Jurkat, Clone E6-1 (cell line): ENCODE measurements around the gene MLLT10.

Source experiments
- DNase-seq: peaks from one replicate; pipeline ENCODE4 v3.0.0-alpha.2; 2011; ENCODE audit warnings: low read depth, low spot score
- H3K4me3 ChIP-seq: 2 replicates; pipeline ENCODE4 v1.5.1; 2011; ENCODE audit warnings: mild to moderate bottlenecking, low read length, control low read depth, moderate library complexity

Gene MLLT10

GRCh38 chr10:21514129-21514817, 19.8 kb upstream of the MLLT10 start:
- no peak for DNase-seq
- H3K4me3 ChIP-seq, result no peak overlapping the region

GRCh38 chr10:21514818-21515351, 19.1 kb upstream of the MLLT10 start:
- no peak overlapping the region for H3K4me3 ChIP-seq
- DNase-seq, result no peak

- no peak overlapping the region for H3K4me3 ChIP-seq
- DNase-seq, result no peak
Measured at GRCh38 chr10:21515361-21516241, 18.4 kb upstream of the MLLT10 start.

- H3K4me3 ChIP-seq, result peak overlapping the region; percentile 57
- DNase-seq, result no peak
Measured at GRCh38 chr10:21516242-21517131, 17.5 kb upstream of the MLLT10 start.

- peak overlapping the region; percentile 57 for H3K4me3 ChIP-seq
Measured at GRCh38 chr10:21517134-21518031, 16.6 kb upstream of the MLLT10 start.

GRCh38 chr10:21518149-21518640, 15.8 kb upstream of the MLLT10 start:
- no peak for DNase-seq

More at GRCh38 chr10:21517134-21518031, 16.6 kb upstream of the MLLT10 start:
- no peak for DNase-seq

GRCh38 chr10:21518641-21519396, 15.2 kb upstream of the MLLT10 start:
- no peak overlapping the region for H3K4me3 ChIP-seq
- DNase-seq, result no peak

More at GRCh38 chr10:21518149-21518640, 15.8 kb upstream of the MLLT10 start:
- peak overlapping the region; percentile 57 for H3K4me3 ChIP-seq

GRCh38 chr10:21519397-21519933, 14.6 kb upstream of the MLLT10 start:
- no peak overlapping the region for H3K4me3 ChIP-seq
- no peak for DNase-seq

- no peak for DNase-seq
Measured at GRCh38 chr10:21519941-21520436, 14.0 kb upstream of the MLLT10 start.

GRCh38 chr10:21520509-21520908, 13.5 kb upstream of the MLLT10 start:
- DNase-seq, result no peak
- no peak overlapping the region for H3K4me3 ChIP-seq

More at GRCh38 chr10:21519941-21520436, 14.0 kb upstream of the MLLT10 start:
- H3K4me3 ChIP-seq, result no peak overlapping the region

- H3K4me3 ChIP-seq, result no peak overlapping the region
- no peak for DNase-seq
Measured at GRCh38 chr10:21520949-21521348, 13.1 kb upstream of the MLLT10 start.

GRCh38 chr10:21521751-21522533, 12.1 kb upstream of the MLLT10 start:
- no peak overlapping the region for H3K4me3 ChIP-seq
- no peak for DNase-seq

- no peak for DNase-seq
Measured at GRCh38 chr10:21522631-21523406, 11.2 kb upstream of the MLLT10 start.

GRCh38 chr10:21523557-21524008, 10.4 kb upstream of the MLLT10 start:
- no peak for DNase-seq
- H3K4me3 ChIP-seq, result no peak overlapping the region

More at GRCh38 chr10:21522631-21523406, 11.2 kb upstream of the MLLT10 start:
- H3K4me3 ChIP-seq, result no peak overlapping the region

- no peak overlapping the region for H3K4me3 ChIP-seq
- DNase-seq, result no peak
Measured at GRCh38 chr10:21524131-21524525, 9.9 kb upstream of the MLLT10 start.
